OCI-LY1 (cell line): ENCODE data around the gene CHGA.

Source experiments
- H2AFZ ChIP-seq: fragments of 200-600 bp; sonication (generic), shearing (Covaris generic); 2 replicates; pipeline ENCODE4 v1.6.0; 2014; ENCODE audit warnings: antibody characterized with exemption, mild to moderate bottlenecking, low read length
- H3F3A ChIP-seq: fragments of 200-600 bp; sonication (generic), shearing (Covaris generic); 2 replicates; pipeline ENCODE4 v1.6.0; 2014; ENCODE audit warnings: mild to moderate bottlenecking, antibody characterized with exemption, low read length, moderate library complexity; ENCODE audit not compliant: insufficient read depth
- H3K27ac ChIP-seq: fragments of 200-600 bp; sonication (generic); 2 replicates; pipeline ENCODE4 v1.5.1; 2014; ENCODE audit warnings: low read length, mixed run types, mild to moderate bottlenecking, low read depth; ENCODE audit not compliant: poor library complexity, severe bottlenecking
- H3K27me3 ChIP-seq: fragments of 200-600 bp; sonication (generic); 2 replicates; pipeline ENCODE4 v1.6.0; 2014; ENCODE audit warnings: antibody characterized with exemption, mild to moderate bottlenecking, low read length, moderate library complexity; ENCODE audit not compliant: insufficient read depth
- H3K36me3 ChIP-seq: fragments of 200-600 bp; sonication (generic); 2 replicates; pipeline ENCODE4 v1.6.1; 2014; ENCODE audit warnings: mild to moderate bottlenecking, antibody characterized with exemption, low read length, moderate library complexity, mixed read lengths; ENCODE audit not compliant: insufficient read depth
- H3K4me1 ChIP-seq: fragments of 200-600 bp; sonication (generic); 2 replicates; pipeline ENCODE4 v1.5.1; 2014; ENCODE audit warnings: mild to moderate bottlenecking, low read length, moderate library complexity; ENCODE audit not compliant: insufficient read depth, severe bottlenecking
- H3K4me2 ChIP-seq: fragments of 200-600 bp; sonication (generic), shearing (Covaris generic); 2 replicates; pipeline ENCODE4 v1.6.1; 2014; ENCODE audit warnings: low read length
- H3K4me3 ChIP-seq: fragments of 200-600 bp; sonication (generic); 2 replicates; pipeline ENCODE4 v1.5.1; 2014; ENCODE audit warnings: low read length, low read depth, mild to moderate bottlenecking, mixed read lengths; ENCODE audit not compliant: poor library complexity, severe bottlenecking
- H3K79me2 ChIP-seq: fragments of 200-600 bp; shearing (Covaris generic); 2 replicates; pipeline ENCODE4 v1.6.1; 2016; ENCODE audit warnings: mixed run types, low read length, mixed read lengths; ENCODE audit not compliant: insufficient read depth
- H3K9ac ChIP-seq: fragments of 200-600 bp; sonication (generic), shearing (Covaris generic); 2 replicates; pipeline ENCODE4 v1.6.1; 2014; ENCODE audit warnings: mild to moderate bottlenecking, low read length, mixed read lengths
- H3K9me2 ChIP-seq: fragments of 200-600 bp; sonication (generic), shearing (Covaris generic); 2 replicates; pipeline ENCODE4 v1.6.1; 2014; ENCODE audit warnings: low read depth, mild to moderate bottlenecking, low read length, mixed read lengths
- H3K9me3 ChIP-seq: fragments of 200-600 bp; shearing (Covaris generic); 2 replicates; pipeline ENCODE4 v1.6.1; 2014; ENCODE audit warnings: low read length, mixed read lengths
- H4K20me1 ChIP-seq: fragments of 200-600 bp; sonication (generic), shearing (Covaris generic); 2 replicates; pipeline ENCODE4 v1.6.0; 2016; ENCODE audit warnings: mild to moderate bottlenecking, low read length; ENCODE audit not compliant: insufficient read depth
- EZH2 ChIP-seq: fragments of 200-600 bp; sonication (generic), shearing (Covaris generic); IDR thresholded peaks from 2 replicates; pipeline ENCODE4 v1.8.0; 2017; ENCODE audit warnings: borderline replicate concordance, mixed run types, mild to moderate bottlenecking, antibody characterized with exemption, low read length, moderate library complexity, mixed read lengths
- TF ChIP-seq, protein P1 (sequence below): fragments of 200-600 bp; sonication (generic), shearing (Covaris generic); IDR thresholded peaks from 2 replicates; pipeline ENCODE4 v1.5.1; 2017; ENCODE audit warnings: mild to moderate bottlenecking, antibody characterized with exemption, low read length, moderate library complexity, mixed read lengths

CHGA gene

DNA sequence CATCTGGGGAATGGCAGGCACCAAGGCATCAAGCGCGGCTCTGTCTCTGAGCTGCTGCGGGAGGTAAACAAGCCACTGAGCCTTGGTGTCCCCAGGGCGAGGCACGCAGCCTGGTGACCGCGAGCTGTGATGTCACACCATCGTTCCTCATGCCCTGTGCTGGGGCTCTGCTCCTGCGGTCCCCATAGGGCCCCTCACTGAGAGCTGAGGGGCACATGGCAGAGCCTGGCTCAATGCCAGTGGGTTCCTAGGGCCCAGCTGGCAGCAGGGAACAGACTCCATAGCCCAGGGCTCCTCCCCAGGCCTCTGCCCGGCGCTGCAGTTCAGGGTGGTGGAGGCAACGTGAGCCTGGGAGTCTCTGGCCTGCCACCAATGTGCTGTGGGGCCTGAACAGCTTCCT, 22.6 kb downstream of the CHGA start:
- H3F3A ChIP-seq: no peaks in the 10 kb centered on the region
- no peaks in the 10 kb centered on the region for H3K9me3 ChIP-seq
- H3K9me2 ChIP-seq: no peaks in the 10 kb centered on the region
- H3K4me2 ChIP-seq: no peak overlapping the region
- H3K27ac ChIP-seq: no peak overlapping the region
- TF ChIP-seq EZH2: no peak
- TF ChIP-seq, protein P1, sequence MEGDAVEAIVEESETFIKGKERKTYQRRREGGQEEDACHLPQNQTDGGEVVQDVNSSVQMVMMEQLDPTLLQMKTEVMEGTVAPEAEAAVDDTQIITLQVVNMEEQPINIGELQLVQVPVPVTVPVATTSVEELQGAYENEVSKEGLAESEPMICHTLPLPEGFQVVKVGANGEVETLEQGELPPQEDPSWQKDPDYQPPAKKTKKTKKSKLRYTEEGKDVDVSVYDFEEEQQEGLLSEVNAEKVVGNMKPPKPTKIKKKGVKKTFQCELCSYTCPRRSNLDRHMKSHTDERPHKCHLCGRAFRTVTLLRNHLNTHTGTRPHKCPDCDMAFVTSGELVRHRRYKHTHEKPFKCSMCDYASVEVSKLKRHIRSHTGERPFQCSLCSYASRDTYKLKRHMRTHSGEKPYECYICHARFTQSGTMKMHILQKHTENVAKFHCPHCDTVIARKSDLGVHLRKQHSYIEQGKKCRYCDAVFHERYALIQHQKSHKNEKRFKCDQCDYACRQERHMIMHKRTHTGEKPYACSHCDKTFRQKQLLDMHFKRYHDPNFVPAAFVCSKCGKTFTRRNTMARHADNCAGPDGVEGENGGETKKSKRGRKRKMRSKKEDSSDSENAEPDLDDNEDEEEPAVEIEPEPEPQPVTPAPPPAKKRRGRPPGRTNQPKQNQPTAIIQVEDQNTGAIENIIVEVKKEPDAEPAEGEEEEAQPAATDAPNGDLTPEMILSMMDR: no peak
- no peaks in the 10 kb centered on the region for H4K20me1 ChIP-seq
- no peaks in the 10 kb centered on the region for H3K4me1 ChIP-seq
- H2AFZ ChIP-seq: no peak overlapping the region
- H3K79me2 ChIP-seq: no peaks in the 10 kb centered on the region
- H3K4me3 ChIP-seq: no peak overlapping the region
- H3K36me3 ChIP-seq: no peaks in the 10 kb centered on the region
- H3K9ac ChIP-seq: no peak overlapping the region
- H3K27me3 ChIP-seq: no peaks in the 10 kb centered on the region

DNA sequence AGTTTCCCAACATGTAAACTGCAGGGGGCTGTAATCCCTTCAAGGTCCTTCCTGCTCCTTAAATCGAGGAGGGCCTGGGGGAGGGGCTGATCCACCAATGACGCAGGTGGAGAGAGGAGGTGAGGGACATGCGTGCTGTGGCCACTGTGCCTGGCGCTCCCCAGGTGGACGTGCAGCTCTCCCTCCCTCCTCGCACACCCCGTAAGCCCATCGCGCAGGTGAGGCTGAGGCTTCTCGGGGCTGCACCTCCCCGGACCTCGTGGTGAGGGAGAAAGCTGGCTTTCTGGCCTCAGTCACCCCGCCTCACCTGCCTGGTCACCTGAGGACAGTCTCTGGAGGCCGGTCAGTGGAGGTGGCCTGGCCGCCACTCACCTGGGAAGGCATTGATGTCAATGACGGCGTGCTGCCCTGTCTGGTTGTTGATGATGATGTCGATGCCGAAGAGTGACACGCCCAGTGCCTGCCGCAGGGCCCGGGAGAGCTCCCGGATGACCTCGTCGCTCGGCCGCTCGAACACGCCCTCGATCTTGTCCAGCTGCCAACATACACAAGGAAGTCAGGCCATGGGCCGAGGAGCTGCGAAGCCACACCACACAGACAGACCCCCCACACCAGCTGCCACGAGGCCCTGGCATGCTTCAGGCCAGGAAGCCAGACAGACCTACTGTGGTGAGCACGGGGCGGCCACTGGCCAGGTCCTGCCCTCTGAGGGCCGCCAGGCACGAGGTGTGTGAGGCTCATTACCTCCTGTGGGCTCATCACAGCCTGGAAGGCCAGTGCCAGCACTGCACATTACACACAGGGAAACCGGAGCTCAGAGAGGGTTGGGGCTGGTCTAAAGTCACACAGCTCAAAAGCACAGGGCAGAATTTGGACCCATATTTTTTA, 23.3 kb downstream of the CHGA start:
- Histone ChIP-seq H3K9me2 (no peaks in the 10 kb centered on the region), H3K36me3 (no peaks in the 10 kb centered on the region), H3K9me3 (no peaks in the 10 kb centered on the region), H3K4me1 (no peaks in the 10 kb centered on the region), H3K4me3 (no peak overlapping the region), H3K9ac (no peak overlapping the region), H2AFZ (no peak overlapping the region), H3K27ac (no peak overlapping the region), H3F3A (no peaks in the 10 kb centered on the region), H3K79me2 (no peaks in the 10 kb centered on the region), H3K27me3 (no peaks in the 10 kb centered on the region), H3K4me2 (no peak overlapping the region), H4K20me1 (no peaks in the 10 kb centered on the region)
- TF ChIP-seq, protein P1: no peak
- no peak for TF ChIP-seq EZH2

DNA sequence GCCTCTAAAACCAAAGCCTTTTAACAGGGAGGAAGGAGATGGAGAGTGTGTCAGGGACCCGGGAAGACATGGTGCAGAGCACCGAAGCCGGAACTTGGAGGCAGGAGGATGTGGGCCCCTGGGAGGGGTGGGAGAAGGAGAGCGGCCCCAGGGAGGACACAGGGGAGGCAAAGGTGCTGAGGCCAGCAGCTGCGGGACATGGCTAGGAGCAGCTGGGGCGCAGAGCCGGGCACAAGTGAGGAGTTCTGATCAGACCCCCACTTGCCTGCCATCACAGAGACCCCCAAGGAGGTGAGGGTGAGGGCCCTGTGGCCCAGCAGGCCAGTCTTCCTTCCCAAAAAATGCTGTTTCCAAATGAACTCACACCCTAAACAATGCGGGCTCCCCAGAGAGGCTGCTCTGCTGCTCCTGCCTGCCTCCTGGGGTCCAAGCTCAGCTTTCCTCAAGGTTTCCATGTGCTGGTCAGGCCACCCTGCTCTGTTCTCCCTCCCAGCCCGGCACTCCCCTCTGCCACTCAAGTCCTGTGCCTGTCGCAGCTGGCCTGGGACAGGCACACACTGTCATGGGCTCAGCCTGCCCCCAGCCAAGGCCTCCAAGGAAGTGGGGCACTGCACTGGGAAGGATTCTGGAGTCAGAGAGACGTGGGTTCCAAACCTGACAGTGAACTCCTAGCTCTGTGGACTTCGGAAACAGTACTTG, 24.0 kb downstream of the CHGA start:
- H4K20me1 ChIP-seq: no peaks in the 10 kb centered on the region
- no peak overlapping the region for H3K9ac ChIP-seq
- no peak overlapping the region for H3K4me3 ChIP-seq
- no peaks in the 10 kb centered on the region for H3K79me2 ChIP-seq
- no peaks in the 10 kb centered on the region for H3F3A ChIP-seq
- no peak overlapping the region for H2AFZ ChIP-seq
- H3K27me3 ChIP-seq: no peaks in the 10 kb centered on the region
- no peaks in the 10 kb centered on the region for H3K4me1 ChIP-seq
- no peaks in the 10 kb centered on the region for H3K36me3 ChIP-seq
- no peaks in the 10 kb centered on the region for H3K9me2 ChIP-seq
- no peak overlapping the region for H3K4me2 ChIP-seq
- no peaks in the 10 kb centered on the region for H3K9me3 ChIP-seq
- TF ChIP-seq, protein P1: no peak
- TF ChIP-seq EZH2: no peak
- H3K27ac ChIP-seq: no peak overlapping the region
